HL-60 (cell line): ENCODE measurements around the gene TUBG2.

Experiments used
- DNase-seq, 2 experiments: peaks; one replicate each; pipeline ENCODE4 v3.0.0-alpha.2; 2010 to 2020; ENCODE audit warnings: low read depth in 1 of 2, low spot score in 1 of 2
- H3K27ac ChIP-seq: fragments of 250-450 bp; sonication (Bioruptor Pico); replicated peaks from 2 replicates; pipeline ENCODE4 v1.5.1; 2020; ENCODE audit warnings: mild to moderate bottlenecking, moderate library complexity
- H3K27me3 ChIP-seq: fragments of 250-450 bp; sonication (Bioruptor Pico); 2 replicates; pipeline ENCODE4 v1.5.1; 2021; ENCODE audit warnings: mild to moderate bottlenecking, moderate library complexity; ENCODE audit not compliant: insufficient read depth, poor library complexity, severe bottlenecking
- H3K4me3 ChIP-seq: replicated peaks from 2 replicates; pipeline ENCODE4 v1.5.1; 2011; ENCODE audit warnings: mild to moderate bottlenecking, control low read depth, low read length; ENCODE audit not compliant: insufficient read depth
- GABPA ChIP-seq: IDR thresholded peaks from 2 replicates; pipeline ENCODE4 v1.6.1; 2012; ENCODE audit warnings: low read depth
- POLR2AphosphoS5 ChIP-seq: IDR thresholded peaks from 2 replicates; pipeline ENCODE4 v1.6.1; 2012; ENCODE audit warnings: low read depth
- REST ChIP-seq: IDR thresholded peaks from 2 replicates; pipeline ENCODE4 v1.6.1; 2012; ENCODE audit warnings: low read depth; ENCODE audit not compliant: insufficient replicate concordance
- SPI1 ChIP-seq: IDR thresholded peaks from 2 replicates; pipeline ENCODE4 v1.6.1; 2012; ENCODE audit warnings: low read depth, mild to moderate bottlenecking, borderline replicate concordance
- TF ChIP-seq, protein P1 (sequence below): IDR thresholded peaks from one replicate; pipeline ENCODE4 v1.5.1; 2011; ENCODE audit warnings: low read length, control low read depth, inconsistent platforms; ENCODE audit not compliant: insufficient read depth

The TUBG2 gene

GRCh38 chr17:42674755-42675347, 15.8 kb downstream of the TUBG2 start:
- Histone ChIP-seq H3K27ac (no peak overlapping the region), H3K27me3 (peaks cover 52% of the 10 kb centered on the region), H3K4me3 (no peak overlapping the region)
- TF ChIP-seq REST, result no peak
- TF ChIP-seq, protein P1, sequence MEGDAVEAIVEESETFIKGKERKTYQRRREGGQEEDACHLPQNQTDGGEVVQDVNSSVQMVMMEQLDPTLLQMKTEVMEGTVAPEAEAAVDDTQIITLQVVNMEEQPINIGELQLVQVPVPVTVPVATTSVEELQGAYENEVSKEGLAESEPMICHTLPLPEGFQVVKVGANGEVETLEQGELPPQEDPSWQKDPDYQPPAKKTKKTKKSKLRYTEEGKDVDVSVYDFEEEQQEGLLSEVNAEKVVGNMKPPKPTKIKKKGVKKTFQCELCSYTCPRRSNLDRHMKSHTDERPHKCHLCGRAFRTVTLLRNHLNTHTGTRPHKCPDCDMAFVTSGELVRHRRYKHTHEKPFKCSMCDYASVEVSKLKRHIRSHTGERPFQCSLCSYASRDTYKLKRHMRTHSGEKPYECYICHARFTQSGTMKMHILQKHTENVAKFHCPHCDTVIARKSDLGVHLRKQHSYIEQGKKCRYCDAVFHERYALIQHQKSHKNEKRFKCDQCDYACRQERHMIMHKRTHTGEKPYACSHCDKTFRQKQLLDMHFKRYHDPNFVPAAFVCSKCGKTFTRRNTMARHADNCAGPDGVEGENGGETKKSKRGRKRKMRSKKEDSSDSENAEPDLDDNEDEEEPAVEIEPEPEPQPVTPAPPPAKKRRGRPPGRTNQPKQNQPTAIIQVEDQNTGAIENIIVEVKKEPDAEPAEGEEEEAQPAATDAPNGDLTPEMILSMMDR, result no peak
- no peak for TF ChIP-seq POLR2AphosphoS5
- TF ChIP-seq SPI1, result no peak
- TF ChIP-seq GABPA, result no peak
- DNase-seq, result no peak

- no peak overlapping the region for H3K27ac ChIP-seq
- DNase-seq, result no peak
- TF ChIP-seq GABPA (no peak), REST (no peak), POLR2AphosphoS5 (no peak), SPI1 (no peak)
- TF ChIP-seq, protein P1, result no peak
- H3K27me3 ChIP-seq, result peaks cover 49% of the 10 kb centered on the region
- peak overlapping the region; percentile 67 for H3K4me3 ChIP-seq
These were observed 16.4 kb downstream of the TUBG2 start for GRCh38 chr17:42675348-42675964.

GRCh38 chr17:42675965-42676423, 16.9 kb downstream of the TUBG2 start:
- no peak for DNase-seq
- peak overlapping the region; percentile 67 for H3K4me3 ChIP-seq
- peaks cover 45% of the 10 kb centered on the region for H3K27me3 ChIP-seq
- TF ChIP-seq SPI1, result no peak
- TF ChIP-seq REST, result peak; percentile 74
- no peak overlapping the region for H3K27ac ChIP-seq
